ENCODE measurements around the gene TM4SF5. TPM values are rescaled to one million over a fixed set of nuclear protein-coding genes. Genes with fewer than 3 reads are reported as not detected.

TM4SF5 gene
- total and polyA plus RNA-seq, 10 of the 15 experiments (the other 5 are each of a cell fraction or from before 2014, with no cell fraction given), result 0.40 TPM; not detected in 9

GRCh38 chr17:4738136-4739121 lies 33.3 kb upstream of the TM4SF5 start:
- no peak overlapping the region for H3K9ac ChIP-seq (ENCODE audit: control insufficient read depth, insufficient read depth, low read length)
- in situ Hi-C loops (cut with MboI) (no loop called here), intact Hi-C loops (cut with micrococcal nuclease; ENCODE audit: unreplicated experiment) (loop anchor here (10.0 kb wide), 1 partner anchor 46 kb away; the partner anchor contains the start of genes GLTPD2 and VMO1)
- peaks cover 8% of the 10 kb centered on the region for H3K4me1 ChIP-seq (ENCODE audit: control insufficient read depth, insufficient read depth, low read length)
- POLR2A ChIA-PET, result no interaction called here
- H3K9me3 ChIP-seq (replicated peaks; ENCODE audit: control insufficient read depth, insufficient read depth, low read length), result no peaks in the 10 kb centered on the region
- H3K36me3 ChIP-seq (ENCODE audit: control insufficient read depth in 2 of 2, insufficient read depth in 2 of 2, low read length in 1 of 2), result no peaks in the 10 kb centered on the region
- H3K79me2 ChIP-seq (ENCODE audit: control insufficient read depth, insufficient read depth, low read length), result no peaks in the 10 kb centered on the region
- peaks cover 10 to 15% of the 10 kb centered on the region in 2 experiments for H3K27me3 ChIP-seq (replicated peaks in 1 of 2; ENCODE audit: control insufficient read depth in 2 of 2, insufficient read depth in 2 of 2, low read length in 1 of 2)
- RAD21 ChIA-PET (ENCODE audit: unreplicated experiment), result no interaction called here
- 8% methylated on average over 39 of the region's 41 CpGs for WGBS (ENCODE audit: insufficient coverage, insufficient replicate concordance, low lambda C conversion rate, missing lambda C conversion rate)
- no TSS peak for BruUV-seq (replicated peaks)
- no peak overlapping the region for H2AFZ ChIP-seq (ENCODE audit: control insufficient read depth, low read depth, low read length)
- CTCF ChIA-PET, result interaction anchor here (0.6 to 1.1 kb wide), 3 partner anchors 46 to 319 kb away, joined by 3 to 4 read pairs (median 3); partner anchors contain the start of gene CHRNE
- SMC1A ChIA-PET (ENCODE audit: uncharacterized antibody, unreplicated experiment), result interaction anchor here (1.0 to 1.1 kb wide), 2 partner anchors 10 to 18 kb away, joined by 3 read pairs; no protein-coding TSS in a partner anchor
- H4K20me1 ChIP-seq (ENCODE audit: control insufficient read depth, insufficient read depth), result no peaks in the 10 kb centered on the region
- FAIRE-seq (no peak), DNase-seq (ENCODE audit: low read depth, low spot score) (no peak), ATAC-seq (peak; percentile 11; the same call in 2 of the 3 replicates)
- H3K4me2 ChIP-seq (ENCODE audit: control insufficient read depth, insufficient read depth), result peak overlapping the region; percentile 95
- peak overlapping the region; percentile 72 for H3K4me3 ChIP-seq
- H3K27ac ChIP-seq (ENCODE audit: control insufficient read depth, insufficient read depth), result no peak overlapping the region
- TF ChIP-seq BACH1 (IDR thresholded peaks at IDR 0.05; ENCODE audit: borderline replicate concordance), result no peak
- TF ChIP-seq PRDM15 (CRISPR knock-in tag; IDR thresholded peaks at IDR 0.05), result no peak
- no peak for TF ChIP-seq ETV6 (conservative IDR thresholded peaks at IDR 0.05 in 1 of 2, IDR thresholded peaks at IDR 0.05 in 1 of 2; ENCODE audit: borderline replicate concordance in 1 of 2, low read depth in 1 of 2)
- no peak for TF ChIP-seq YBX1 (IDR thresholded peaks at IDR 0.05)
- no peak for TF ChIP-seq TCF7 (IDR thresholded peaks at IDR 0.05; ENCODE audit: borderline replicate concordance)
- no peak for TF ChIP-seq NBN (IDR thresholded peaks at IDR 0.05)
- TF ChIP-seq EZH2 (IDR thresholded peaks at IDR 0.05; ENCODE audit: borderline replicate concordance, control insufficient read depth, low read depth, low read length), result no peak
- TF ChIP-seq TCF12 (IDR thresholded peaks at IDR 0.05; ENCODE audit: low read depth, low read length), result no peak
- no peak for TF ChIP-seq FOS (IDR thresholded peaks at IDR 0.05; ENCODE audit: borderline replicate concordance, extremely low read depth, insufficient read length)
- TF ChIP-seq NR2F1 (conservative IDR thresholded peaks at IDR 0.05), result no peak
- no peak for TF ChIP-seq IRF3 (IDR thresholded peaks at IDR 0.05)
- no peak for TF ChIP-seq PAX8 (IDR thresholded peaks at IDR 0.05)
- no peak for TF ChIP-seq ZBTB11 (CRISPR knock-in tag; IDR thresholded peaks at IDR 0.05)
- no peak for TF ChIP-seq IRF4 (IDR thresholded peaks at IDR 0.05; ENCODE audit: low read depth, low read length)
- no peak for TF ChIP-seq RB1 (IDR thresholded peaks at IDR 0.05; ENCODE audit: borderline replicate concordance)

Data from GM12878 (cell line).